ENCODE data around the gene ATP5IF1. TPM values are rescaled to one million over a fixed set of nuclear protein-coding genes. Genes with fewer than 3 reads are reported as not detected.

The ATP5IF1 gene
- total RNA-seq, 3 donors from 2014 or later (not counting 1 experiment from before 2014, with no cell fraction given) = 81.1 to 101 (median 91.1) TPM

DNA sequence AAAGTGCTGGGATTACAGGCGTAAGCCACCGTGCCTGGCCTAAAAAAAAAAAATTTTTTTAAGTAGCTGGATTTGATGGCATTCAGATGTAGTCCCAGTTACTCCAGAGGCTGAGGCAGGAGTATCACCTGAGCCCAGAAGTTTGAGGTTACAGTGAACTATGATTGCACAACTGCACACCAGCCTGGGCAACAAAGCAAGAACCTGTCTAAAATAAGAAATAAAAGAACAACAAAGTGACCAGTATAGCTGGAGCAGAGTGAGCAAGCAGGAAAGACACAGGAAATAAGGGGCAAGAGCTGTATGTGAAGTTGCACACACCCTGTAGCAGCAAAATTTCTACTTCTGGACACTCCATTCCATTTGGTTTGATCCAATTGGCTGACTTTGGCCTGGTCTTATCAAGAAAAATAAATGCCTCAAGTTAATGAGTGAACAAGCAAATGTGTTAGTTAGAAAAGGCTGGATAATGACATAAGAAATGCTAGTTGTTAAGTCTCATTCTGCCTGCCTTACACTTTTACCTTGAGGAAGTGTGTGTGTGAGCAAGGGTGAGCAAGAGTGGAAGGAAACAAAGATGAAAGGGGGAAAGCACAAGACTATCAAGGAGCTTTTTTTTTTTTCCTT, 7.9 kb downstream of the ATP5IF1 start:
- 74% methylated on average over 2 of the region's 2 CpGs for WGBS (ENCODE audit: insufficient coverage)
- H3K4me3 ChIP-seq (ENCODE audit: low read length) = no peak overlapping the region
- H3K9me3 ChIP-seq (ENCODE audit: control insufficient read depth, insufficient read depth, low read length) = no peaks in the 10 kb centered on the region
- peaks cover 41 to 42% of the 10 kb centered on the region in 2 donors for H3K4me1 Mint-ChIP-seq
- peak overlapping the region; percentile 97 for H3K27ac ChIP-seq (ENCODE audit: low read length)
- no peaks in the 10 kb centered on the region for H3K36me3 Mint-ChIP-seq
- no peak for ATAC-seq
- H3K36me3 ChIP-seq (ENCODE audit: control insufficient read depth, insufficient read depth, low read length) = no peaks in the 10 kb centered on the region
- peak in 1 of 2 donors; percentile 58 for DNase-seq
- H3K4me3 Mint-ChIP-seq = peak overlapping the region; percentile 80
- H3K27me3 ChIP-seq (ENCODE audit: control insufficient read depth, insufficient read depth, low read length) = no peaks in the 10 kb centered on the region
- intact Hi-C loops (cut with micrococcal nuclease) = no loop called here
- H3K9me3 Mint-ChIP-seq = no peaks in the 10 kb centered on the region
- H3K27me3 Mint-ChIP-seq (ENCODE audit: low read depth in 2 of 2) = no peaks in the 10 kb centered on the region
- peak overlapping the region; percentile 91 to 98 for H3K27ac Mint-ChIP-seq
- TF ChIP-seq CTCF (IDR thresholded peaks at IDR 0.05) = no peak
- H3K4me1 ChIP-seq (ENCODE audit: control insufficient read depth, insufficient read depth, low read length) = peaks cover 46% of the 10 kb centered on the region

DNA sequence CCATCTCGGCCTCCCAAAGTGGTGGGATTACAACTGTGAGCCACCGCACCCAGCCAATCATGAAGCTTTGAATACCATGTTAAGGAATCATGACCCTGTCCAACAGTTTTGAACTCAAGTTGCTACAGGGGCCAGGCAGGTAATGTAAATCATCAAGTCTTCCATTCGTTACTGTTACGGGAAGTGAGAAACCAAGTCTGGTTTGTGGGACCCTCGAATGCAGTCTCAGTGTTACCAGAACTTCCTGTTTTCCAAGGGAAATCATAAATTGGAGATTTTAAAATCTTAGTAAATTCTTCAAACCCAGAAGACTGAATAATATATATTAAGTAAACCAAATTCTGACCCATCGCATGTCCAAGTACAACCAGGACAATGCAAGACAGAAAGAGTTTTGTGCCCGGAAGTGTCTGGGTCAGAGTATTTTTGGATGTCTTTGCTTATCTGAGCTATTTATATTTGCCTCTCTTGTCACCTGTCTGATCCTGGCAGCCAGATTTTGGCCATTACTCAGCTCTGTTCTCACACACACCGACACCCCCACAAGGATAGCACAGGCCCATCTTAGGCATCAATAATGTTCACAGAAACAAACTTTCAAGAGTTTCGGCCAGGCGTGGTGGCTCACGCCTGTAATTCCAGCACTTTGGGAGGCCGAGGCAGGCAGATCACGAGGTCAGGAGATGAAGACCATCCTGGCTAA, 8.8 kb downstream of the ATP5IF1 start:
- Histone ChIP-seq H3K9me3 (ENCODE audit: control insufficient read depth, insufficient read depth, low read length) (no peaks in the 10 kb centered on the region), H3K4me1 (ENCODE audit: control insufficient read depth, insufficient read depth, low read length) (peaks cover 55% of the 10 kb centered on the region), H3K27me3 (ENCODE audit: control insufficient read depth, insufficient read depth, low read length) (no peaks in the 10 kb centered on the region), H3K27ac (ENCODE audit: low read length) (peak overlapping the region; percentile 97), H3K36me3 (ENCODE audit: control insufficient read depth, insufficient read depth, low read length) (no peaks in the 10 kb centered on the region), H3K4me3 (ENCODE audit: low read length) (no peak overlapping the region)
- TF ChIP-seq CTCF (IDR thresholded peaks at IDR 0.05) = no peak
- 60% methylated on average over 12 of the region's 13 CpGs for WGBS (ENCODE audit: insufficient coverage)
- no peaks in the 10 kb centered on the region for H3K36me3 Mint-ChIP-seq
- DNase-seq (peak in 1 of 2 donors; percentile 19), ATAC-seq (no peak)
- H3K27me3 Mint-ChIP-seq (ENCODE audit: low read depth in 2 of 2) = no peaks in the 10 kb centered on the region
- no peaks in the 10 kb centered on the region for H3K9me3 Mint-ChIP-seq
- H3K4me1 Mint-ChIP-seq = peaks cover 49 to 51% of the 10 kb centered on the region in 2 donors
- H3K4me3 Mint-ChIP-seq = peak overlapping the region; percentile 78
- intact Hi-C loops (cut with micrococcal nuclease) = loop anchor here (5.0 kb wide), 5 partner anchors 123 to 633 kb away; partner anchors contain the start of genes PHACTR4, RCC1, RNU11 and YTHDF2
- H3K27ac Mint-ChIP-seq = peak overlapping the region; percentile 91 to 98

GRCh38 chr1:28246427-28246832, 10.5 kb downstream of the ATP5IF1 start:
- H3K4me1 ChIP-seq (ENCODE audit: control insufficient read depth, insufficient read depth, low read length) = peaks cover 60% of the 10 kb centered on the region
- no peaks in the 10 kb centered on the region for H3K27me3 Mint-ChIP-seq (ENCODE audit: low read depth in 2 of 2)
- H3K36me3 ChIP-seq (ENCODE audit: control insufficient read depth, insufficient read depth, low read length) = no peaks in the 10 kb centered on the region
- intact Hi-C loops (cut with micrococcal nuclease) = loop anchor here (1.0 to 5.0 kb wide), 7 partner anchors 10 to 631 kb away; partner anchors contain the start of genes ATP5IF1, MED18, PHACTR4 and RCC1
- no peaks in the 10 kb centered on the region for H3K9me3 ChIP-seq (ENCODE audit: control insufficient read depth, insufficient read depth, low read length)
- ATAC-seq (peak; percentile 22 to 40 (median 23)), DNase-seq (peak in 1 of 2 donors; percentile 87)
- whole genome bisulfite sequencing (ENCODE audit: insufficient coverage) = 0% methylated on average over 8 of the region's 11 CpGs
- H3K9me3 Mint-ChIP-seq = no peaks in the 10 kb centered on the region
- peak overlapping the region; percentile 97 for H3K27ac ChIP-seq (ENCODE audit: low read length)
- H3K36me3 Mint-ChIP-seq = no peaks in the 10 kb centered on the region
- H3K4me1 Mint-ChIP-seq = peaks cover 49 to 56% of the 10 kb centered on the region in 2 donors
- peak overlapping the region; percentile 96 to 98 for H3K27ac Mint-ChIP-seq
- H3K27me3 ChIP-seq (ENCODE audit: control insufficient read depth, insufficient read depth, low read length) = no peaks in the 10 kb centered on the region
- no peak for TF ChIP-seq CTCF (IDR thresholded peaks at IDR 0.05)
- H3K4me3 ChIP-seq (ENCODE audit: low read length) = peak overlapping the region; percentile 84
- H3K4me3 Mint-ChIP-seq = peak overlapping the region; percentile 95
